Heart left ventricle (tissue), 16 donors: ENCODE data around the gene HOXC5. TPM values are rescaled to one million over a fixed set of nuclear protein-coding genes. Genes with fewer than 3 reads are reported as not detected.

Experiments used
- ATAC-seq, 4 donors: fragments of 200-7000 bp; cut with Tn5 transposase; one replicate each; pipeline ENCODE4 v1.9.1; 2020 to 2022; ENCODE audit warnings: moderate library complexity in 4 of 4, mild to moderate bottlenecking in 3 of 4, moderate number of reproducible peaks in 1 of 4
- DNase-seq, 5 donors: peaks; one replicate each; pipeline ENCODE4 v3.0.0-alpha.2; 2020
- H3K27ac ChIP-seq, 12 donors: fragments of 200-600 bp; sonication (generic) in 4 of 12; one replicate each; pipeline versions ENCODE4 v1.5.0 to v1.8.0; 2016 to 2022; ENCODE audit warnings: mild to moderate bottlenecking in 2 of 12
- H3K27me3 ChIP-seq, 9 donors: fragments of 200-600 bp; sonication (generic) in 2 of 9; one replicate each; pipeline versions ENCODE4 v1.5.1 to v1.8.0; 2016 to 2022; ENCODE audit warnings: mild to moderate bottlenecking in 3 of 9
- H3K36me3 ChIP-seq, 9 donors: fragments of 200-600 bp; sonication (generic) in 2 of 9; one replicate each; pipeline versions ENCODE4 v1.5.0 to v1.8.0; 2018 to 2022; ENCODE audit warnings: mild to moderate bottlenecking in 2 of 9
- H3K4me1 ChIP-seq, 12 donors: fragments of 200-600 bp; sonication (generic) in 4 of 12; one replicate each; pipeline versions ENCODE4 v1.5.0 to v1.8.0; 2016 to 2022; ENCODE audit warnings: mild to moderate bottlenecking in 3 of 12
- H3K4me3 ChIP-seq, 12 donors: fragments of 200-600 bp; sonication (generic) in 4 of 12; one replicate each; pipeline versions ENCODE4 v1.5.0 to v1.8.0; 2017 to 2022; ENCODE audit warnings: mild to moderate bottlenecking in 9 of 12, moderate library complexity in 4 of 12
- H3K9me3 ChIP-seq, 12 donors: fragments of 200-600 bp; sonication (generic) in 4 of 12; one replicate each; pipeline versions ENCODE4 v1.5.0 to v1.8.0; 2016 to 2022; ENCODE audit warnings: mild to moderate bottlenecking in 1 of 12
- POLR2A ChIP-seq, 2 donors: fragments of 450-650 bp; IDR thresholded peaks; one replicate each; pipeline ENCODE4 v1.6.1; 2017; ENCODE audit warnings: antibody characterized with exemption in 2 of 2, mild to moderate bottlenecking in 2 of 2, moderate library complexity in 2 of 2
- WGBS, 4 donors: extraction: QIAGEN DNeasy Blood & Tissue Kit in 2 of 4; methylation state at CpG; one replicate each; pipeline versions ENCODE4 v1.1.5 to v1.1.7; 2013 to 2018; 5-methylcytosine and 5-hydroxymethylcytosine counted together
- intact Hi-C, 10 donors: fragments of 100-400 bp; cut with DNase I; formaldehyde crosslinking; loops; one replicate each; pipeline versions ENCODE4 v1.11.1 to v1.14.2; 2022
- polyA plus RNA-seq, 2 donors: library from polyadenylated mRNA; stranded (reverse); fragments of 200-250 nt; gene quantifications; one replicate each; pipeline ENCODE4 v1.2.3, GENCODE V29; 2013
- total RNA-seq, 9 donors: library from RNA; depleted of rRNA in 2 of 9; stranded (reverse); fragments of >200 nt in 2 of 9; fragmentation: NEBNext Ultra II Directional in 3 of 9; extraction: Animal tissue kit (Norgen Biotek cat#: 25700) in 3 of 9; gene quantifications; one replicate each; pipeline versions ENCODE4 v1.1.0 to v1.2.4, GENCODE V29; 2016 to 2023
- TF ChIP-seq, protein P1 (sequence below), 12 donors: fragments of 200-600 bp; sonication (generic) in 4 of 12; IDR thresholded peaks; one replicate each; pipeline versions ENCODE4 v1.5.0 to v1.8.0; 2018 to 2022; ENCODE audit warnings: antibody characterized with exemption in 12 of 12, mild to moderate bottlenecking in 5 of 12
- donor health status: ischemic (EF 13 %, LVEDD 7.1; RV severe dilation, severe dysfunction).
- donor health status: healthy with polysubstance abuse.
- donor health status: DM: no; HTN: yes; CAD: no.
- donor health status: DM: no; HTN: no; CAD: no.
- donor health status: ischemic (EF 25% LVEDD 6.9; RV normal size, moderate dysfunction).
- donor health status: ischemic (EF 25% LVEDD 5.7; RV mildly dilated, moderate dysfunction).
- donor health status: healthy.
- donor health status: DM: yes; HTN: yes; CAD: no.
- donor health status: ischemic (EF 35%, LVEDD 5.7; RV mildly dilated, moderate dysfunction).
- donor health status: nonischemic (EF 11% LVEDD 7.7; RV severe dilation, severe dysfunction).
- donor health status: DM: yes; HTN: yes; CAD: no.
- donor health status: PGD.
- donor health status: ischemic (EF 29% LVEDD 5.4; RV normal size, mild dysfunction).
- donor health status: nonischemic (EF 23%, LVEDD 6.1; RV moderate dilation, normal function).

Gene HOXC5
- total and polyA plus RNA-seq, 11 donors: not detected

GRCh38 chr12:54035568-54036264 is 2.9 kb downstream of the HOXC5 start:
- ATAC-seq (no peak), DNase-seq (no peak)
- H3K36me3 ChIP-seq: no peaks in the 10 kb centered on the region
- H3K27me3 ChIP-seq: peaks cover 51 to 100% (median 92%) of the 10 kb centered on the region in 9 donors
- H3K9me3 ChIP-seq: no peaks in the 10 kb centered on the region
- intact Hi-C loops: no loop called here
- peaks cover 0 to 26% (median 5%) of the 10 kb centered on the region in 12 donors for H3K4me1 ChIP-seq
- no peak overlapping the region for H3K4me3 ChIP-seq
- H3K27ac ChIP-seq: no peak overlapping the region
- WGBS, 4 donors: 61 to 74% (median 68%) methylated on average over 6 of the region's 6 CpGs
- TF ChIP-seq POLR2A (IDR thresholded peaks at IDR 0.05): no peak
- TF ChIP-seq, protein P1, sequence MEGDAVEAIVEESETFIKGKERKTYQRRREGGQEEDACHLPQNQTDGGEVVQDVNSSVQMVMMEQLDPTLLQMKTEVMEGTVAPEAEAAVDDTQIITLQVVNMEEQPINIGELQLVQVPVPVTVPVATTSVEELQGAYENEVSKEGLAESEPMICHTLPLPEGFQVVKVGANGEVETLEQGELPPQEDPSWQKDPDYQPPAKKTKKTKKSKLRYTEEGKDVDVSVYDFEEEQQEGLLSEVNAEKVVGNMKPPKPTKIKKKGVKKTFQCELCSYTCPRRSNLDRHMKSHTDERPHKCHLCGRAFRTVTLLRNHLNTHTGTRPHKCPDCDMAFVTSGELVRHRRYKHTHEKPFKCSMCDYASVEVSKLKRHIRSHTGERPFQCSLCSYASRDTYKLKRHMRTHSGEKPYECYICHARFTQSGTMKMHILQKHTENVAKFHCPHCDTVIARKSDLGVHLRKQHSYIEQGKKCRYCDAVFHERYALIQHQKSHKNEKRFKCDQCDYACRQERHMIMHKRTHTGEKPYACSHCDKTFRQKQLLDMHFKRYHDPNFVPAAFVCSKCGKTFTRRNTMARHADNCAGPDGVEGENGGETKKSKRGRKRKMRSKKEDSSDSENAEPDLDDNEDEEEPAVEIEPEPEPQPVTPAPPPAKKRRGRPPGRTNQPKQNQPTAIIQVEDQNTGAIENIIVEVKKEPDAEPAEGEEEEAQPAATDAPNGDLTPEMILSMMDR (IDR thresholded peaks at IDR 0.05): no peak

DNA sequence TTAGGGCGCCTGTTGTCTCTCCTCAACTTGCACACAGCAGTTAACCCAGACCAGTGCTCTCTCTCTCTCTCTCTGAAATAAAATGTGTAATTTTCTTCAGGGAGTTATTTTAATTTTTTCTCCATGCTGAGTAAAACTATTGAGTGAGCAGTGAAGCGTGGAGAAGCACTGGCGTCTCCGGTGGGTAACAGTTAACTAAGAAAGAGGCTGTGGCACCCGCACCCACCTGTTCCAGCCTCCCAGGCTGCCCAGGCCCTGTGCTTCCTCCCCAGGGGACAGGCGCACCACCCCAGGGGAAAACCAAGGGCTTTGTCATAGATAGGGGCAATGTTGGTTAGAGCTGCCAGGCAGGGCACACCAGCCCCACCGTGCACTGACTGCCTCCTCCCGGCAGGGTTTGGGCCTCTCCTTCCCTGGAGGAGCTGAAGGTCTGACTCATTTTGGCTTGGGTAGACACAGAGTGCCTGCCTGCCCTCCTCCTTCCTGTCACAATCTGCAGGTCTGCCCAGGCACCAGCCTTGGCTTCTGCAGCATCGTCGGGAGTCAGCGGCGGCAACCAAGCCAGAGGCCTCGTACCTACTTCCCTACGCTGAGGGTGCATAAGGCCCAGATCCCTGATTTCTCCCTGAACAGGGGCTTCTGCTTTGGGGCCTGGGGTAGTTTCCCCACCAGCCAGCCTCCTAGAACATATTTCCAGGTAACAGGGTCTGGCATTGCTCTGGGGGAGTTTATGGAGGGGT is 3.9 kb downstream of the HOXC5 start:
- Histone ChIP-seq H3K4me1 (peaks cover 0 to 16% (median 0%) of the 10 kb centered on the region in 12 donors), H3K9me3 (no peaks in the 10 kb centered on the region), H3K27ac (no peak overlapping the region), H3K4me3 (no peak overlapping the region), H3K27me3 (peaks cover 50 to 100% (median 90%) of the 10 kb centered on the region in 9 donors), H3K36me3 (no peaks in the 10 kb centered on the region)
- ATAC-seq (no peak), DNase-seq (no peak)
- no peak for TF ChIP-seq POLR2A (IDR thresholded peaks at IDR 0.05)
- TF ChIP-seq, protein P1 (IDR thresholded peaks at IDR 0.05): no peak
- 47 to 56% (median 53%) methylated on average over 14 of the region's 14 CpGs for WGBS, 4 donors
- intact Hi-C loops: no loop called here

DNA sequence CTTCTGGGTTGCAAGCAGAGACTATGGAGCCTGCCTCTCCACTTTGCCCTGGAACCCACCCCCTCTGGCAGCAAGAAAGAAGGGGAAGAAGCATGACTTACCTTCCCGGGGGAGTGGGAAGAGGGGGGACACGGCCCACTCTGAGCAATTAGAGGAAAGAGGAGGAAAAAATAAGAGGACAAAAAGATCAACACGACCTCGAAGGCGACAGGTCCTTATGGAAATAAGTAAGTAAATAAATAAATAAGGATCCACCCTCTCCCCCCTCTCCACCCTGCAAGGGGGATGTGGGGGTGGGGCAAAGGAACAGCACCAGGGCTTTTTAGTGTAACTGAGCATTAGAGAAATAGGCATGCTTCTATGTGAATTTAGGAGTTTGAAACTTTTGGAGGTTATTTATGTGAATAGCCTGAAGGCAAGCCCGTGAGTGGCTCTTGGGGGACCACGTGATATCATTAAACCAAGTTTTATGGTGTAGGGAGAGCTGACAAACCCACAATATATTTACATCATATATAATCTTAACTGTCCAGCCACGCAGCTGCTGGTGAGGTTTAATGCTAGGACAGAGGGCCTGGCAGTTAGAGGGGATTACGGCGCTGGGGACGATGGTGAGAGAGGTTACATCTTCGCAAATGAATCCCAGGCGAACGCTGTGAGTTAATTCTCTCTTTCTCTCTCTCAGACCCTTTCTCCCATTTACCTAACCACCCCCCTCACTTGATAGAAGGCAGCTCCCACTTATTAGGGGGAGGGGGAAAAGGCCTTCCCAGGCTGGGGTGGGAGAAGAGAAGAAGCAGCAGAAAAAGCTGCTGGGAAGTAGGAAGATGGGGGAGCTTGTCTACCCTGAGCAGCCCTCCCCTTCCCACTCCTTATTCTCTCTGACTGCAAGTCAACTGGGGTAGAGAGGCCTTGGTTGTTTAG is 4.8 kb downstream of the HOXC5 start:
- no peaks in the 10 kb centered on the region for H3K36me3 ChIP-seq
- H3K27me3 ChIP-seq: peaks cover 46 to 100% (median 90%) of the 10 kb centered on the region in 9 donors
- H3K4me3 ChIP-seq: no peak overlapping the region
- H3K4me1 ChIP-seq: peaks cover 0 to 16% (median 0%) of the 10 kb centered on the region in 12 donors
- H3K9me3 ChIP-seq: no peaks in the 10 kb centered on the region
- intact Hi-C loops: no loop called here
- TF ChIP-seq, protein P1 (IDR thresholded peaks at IDR 0.05): no peak
- TF ChIP-seq POLR2A (IDR thresholded peaks at IDR 0.05): no peak
- no peak for ATAC-seq
- no peak overlapping the region for H3K27ac ChIP-seq
- DNase-seq: no peak
- 23 to 41% (median 34%) methylated on average over 14 of the region's 14 CpGs for WGBS, 4 donors
